NOMO-1 treated with dmso at 0.1 percent for 144 hours (cell line): ENCODE results near the gene SLC34A2.

ENCODE experiments used
- DNase-seq: peaks from one replicate; lab custom pipeline; 2025; ENCODE audit not compliant: unreplicated experiment; lab: John Stamatoyannopoulos, UW

The SLC34A2 gene

DNA sequence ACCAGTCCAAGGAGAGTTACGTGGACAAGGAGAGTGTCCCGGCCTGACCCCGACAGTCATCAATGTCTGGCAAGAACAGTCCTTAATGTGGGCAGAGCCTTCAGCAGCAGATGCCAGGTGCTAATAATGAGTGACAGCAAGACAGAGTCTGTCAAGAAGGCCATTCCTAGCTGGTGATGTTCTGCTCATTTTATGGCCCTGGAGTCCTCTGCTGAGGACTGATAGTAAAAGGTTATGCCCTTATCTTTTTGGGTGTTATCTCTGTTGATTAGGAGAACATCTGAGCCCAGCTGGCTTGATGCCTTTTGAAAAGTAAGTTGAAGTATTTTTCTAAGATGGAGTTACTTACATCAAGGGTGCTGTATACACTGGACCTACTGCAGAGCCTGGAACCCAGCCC is 67.3 kb downstream of the SLC34A2 start:
- no peak for DNase-seq

DNA sequence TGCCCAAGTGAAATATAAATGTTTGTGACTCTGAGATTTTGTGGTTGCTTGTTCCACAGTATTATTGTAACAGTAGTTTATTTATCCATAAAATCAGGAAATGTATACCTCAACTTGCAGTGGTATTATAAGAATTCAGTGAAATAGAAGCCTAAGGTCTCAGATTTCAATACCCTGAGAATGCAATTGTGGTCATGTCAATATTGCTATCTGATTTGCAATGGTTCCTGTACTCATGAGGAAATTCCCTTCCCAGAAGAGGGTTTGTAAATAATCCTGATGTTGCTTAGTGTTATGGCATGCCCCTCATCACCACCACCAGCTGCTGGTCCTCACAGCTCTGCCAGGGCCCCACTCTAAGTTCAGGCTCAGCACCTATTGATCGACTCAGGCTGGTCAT is 67.8 kb downstream of the SLC34A2 start:
- no peak for DNase-seq

- no peak for DNase-seq
Observed at GRCh38 chr4:25725870-25726269, 70.2 kb downstream of the SLC34A2 start.

DNA sequence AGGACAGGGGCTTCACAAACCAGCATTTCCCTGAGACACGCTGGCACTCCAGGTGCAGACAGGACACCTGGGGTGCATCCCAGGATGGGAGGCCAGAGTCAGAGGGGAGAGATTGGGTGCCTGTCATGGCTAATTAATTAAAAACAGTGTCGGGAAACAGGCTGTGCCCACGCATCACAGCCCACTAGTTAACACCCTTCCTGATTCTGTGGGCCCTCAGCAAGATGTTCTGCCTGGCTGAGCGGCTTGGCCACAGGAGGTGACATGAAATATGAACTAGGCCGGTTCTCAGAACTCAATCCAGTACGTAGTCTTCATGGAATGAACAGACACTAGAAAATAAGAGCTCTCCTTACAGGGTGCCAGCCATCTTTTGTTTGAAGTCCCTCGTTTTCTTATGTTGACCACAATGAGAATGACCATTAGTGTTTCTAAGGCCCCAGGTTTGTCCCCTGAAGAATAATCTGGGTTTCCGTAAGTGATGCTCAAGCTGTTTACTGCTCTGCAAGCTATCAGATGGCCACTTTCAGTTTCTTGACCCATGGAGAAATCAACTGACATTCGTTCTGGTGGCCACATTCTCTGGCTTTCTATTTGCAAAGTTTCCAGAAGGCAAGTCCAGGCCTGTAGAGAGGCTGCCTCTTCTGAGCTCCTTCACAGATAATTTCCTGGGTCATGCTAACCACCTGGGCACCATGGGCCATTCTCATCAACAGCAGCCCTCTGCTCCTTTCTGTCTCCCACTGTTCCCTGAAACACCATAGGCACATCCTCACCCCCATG is 72.3 kb downstream of the SLC34A2 start:
- DNase-seq, result no peak
